Kidney (tissue), 14 donors: Measurements from ENCODE around the gene CMSS1. TPM values are rescaled to one million over a fixed set of nuclear protein-coding genes. Genes with fewer than 3 reads are reported as not detected.

Source experiments
- DNase-seq, 5 donors: peaks; one replicate each; pipeline ENCODE4 v3.0.0-alpha.2; 2013 to 2020
- FAIRE-seq: peaks from 2 replicates; lab custom pipeline; 2012; peaks lifted over from hg19 to GRCh38; lab: Jason Lieb, UNC
- H3K27ac ChIP-seq, 2 donors: one replicate each; pipeline ENCODE4 v1.7.0; 2013; ENCODE audit warnings: low read depth in 2 of 2, low read length in 2 of 2, inconsistent platforms in 1 of 2
- H3K27me3 ChIP-seq: one replicate; pipeline ENCODE4 v1.7.1; 2013; ENCODE audit warnings: low read length, inconsistent platforms; ENCODE audit not compliant: control insufficient read depth, insufficient read depth
- H3K36me3 ChIP-seq, 3 donors: one replicate each; pipeline versions ENCODE4 v1.7.0 to v1.7.1; 2013; ENCODE audit warnings: low read length in 3 of 3, control low read depth in 1 of 3, inconsistent platforms in 1 of 3; ENCODE audit not compliant: insufficient read depth in 3 of 3, control insufficient read depth in 2 of 3
- H3K4me1 ChIP-seq, 3 donors: one replicate each; pipeline versions ENCODE4 v1.7.0 to v1.7.1; 2013; ENCODE audit warnings: low read length in 3 of 3, inconsistent platforms in 1 of 3, low read depth in 1 of 3; ENCODE audit not compliant: control insufficient read depth in 2 of 3, insufficient read depth in 2 of 3
- H3K4me3 ChIP-seq, 3 donors: one replicate each; pipeline versions ENCODE4 v1.7.0 to v1.8.1; 2013; ENCODE audit warnings: low read length in 3 of 3, control low read depth in 1 of 3, inconsistent platforms in 1 of 3
- H3K9ac ChIP-seq, 3 donors: one replicate each; pipeline versions ENCODE4 v1.7.0 to v1.7.1; 2013; ENCODE audit warnings: low read length in 3 of 3, control low read depth in 1 of 3, inconsistent platforms in 1 of 3
- H3K9me3 ChIP-seq, 3 donors: one replicate each; pipeline versions ENCODE4 v1.7.0 to v1.7.1; 2013; ENCODE audit warnings: low read length in 3 of 3, control low read depth in 1 of 3, inconsistent platforms in 1 of 3; ENCODE audit not compliant: control insufficient read depth in 2 of 3, insufficient read depth in 1 of 3
- CTCF ChIP-seq: IDR thresholded peaks from 3 replicates; pipeline ENCODE4 v1.5.1; 2012; ENCODE audit warnings: mild to moderate bottlenecking, moderate library complexity, borderline replicate concordance; ENCODE audit not compliant: insufficient read depth; ENCODE audit errors: extremely low read depth
- intact Hi-C: fragments of 100-400 bp; cut with DNase I; formaldehyde crosslinking; loops from one replicate; pipeline ENCODE4 v1.11.1; 2022
- polyA plus RNA-seq: library from polyadenylated mRNA; stranded (reverse); fragments of 350-450 nt; fragmentation: Illumina TruSeq; extraction: RNeasy Lipid Tissue Mini Kit (QIAGEN cat#74804); gene quantifications from one replicate; pipeline ENCODE4 v1.2.3, GENCODE V29; 2014; ENCODE audit warnings: low read depth, low replicate concordance; ENCODE audit not compliant: insufficient read depth
- total RNA-seq: library from RNA; stranded (reverse); fragmentation: NEBNext Ultra II Directional; extraction: Animal tissue kit (Norgen Biotek cat#: 25700); gene quantifications from one replicate; pipeline ENCODE4 v1.2.1, GENCODE V29; 2021
- donor health status: control.
- donor health status: control.
- donor health status: control.
- donor health status: control.
- donor health status: control.
- donor health status: DM: yes; HTN: yes; CAD: no.
- donor health status: Normal renal cell carcinoma (clear cell type).

The CMSS1 gene
- total and polyA plus RNA-seq, 2 donors from 2014 or later: 26.4 to 27.0 TPM

GRCh38 chr3:100079328-100079727 lies 261.7 kb downstream of the CMSS1 start:
- Histone ChIP-seq H3K36me3 (no peaks in the 10 kb centered on the region), H3K4me3 (no peak overlapping the region), H3K4me1 (peaks cover 3 to 14% (median 5%) of the 10 kb centered on the region in 3 donors), H3K27ac (no peak overlapping the region), H3K27me3 (no peaks in the 10 kb centered on the region), H3K9me3 (no peaks in the 10 kb centered on the region), H3K9ac (no peak overlapping the region)
- FAIRE-seq: no peak
- DNase-seq: no peak
- TF ChIP-seq CTCF: no peak
- intact Hi-C loops: loop anchor here (10.0 kb wide), 1 partner anchor 175 kb away; no protein-coding TSS in a partner anchor

- Histone ChIP-seq H3K9ac (no peak overlapping the region), H3K9me3 (no peaks in the 10 kb centered on the region), H3K4me3 (no peak overlapping the region), H3K27me3 (no peaks in the 10 kb centered on the region), H3K36me3 (no peaks in the 10 kb centered on the region), H3K4me1 (peaks cover 3 to 14% (median 5%) of the 10 kb centered on the region in 3 donors), H3K27ac (no peak overlapping the region)
- DNase-seq: no peak
- no peak for FAIRE-seq
- intact Hi-C loops: no loop called here
- TF ChIP-seq CTCF: no peak
These were observed 262.9 kb downstream of the CMSS1 start for GRCh38 chr3:100080573-100080972.

- TF ChIP-seq CTCF: no peak
- no peak overlapping the region for H3K4me3 ChIP-seq
- FAIRE-seq: no peak
- no peak for DNase-seq
- H3K4me1 ChIP-seq: peaks cover 3 to 16% (median 5%) of the 10 kb centered on the region in 3 donors
- H3K36me3 ChIP-seq: no peaks in the 10 kb centered on the region
- H3K9ac ChIP-seq: no peak overlapping the region
- H3K27me3 ChIP-seq: no peaks in the 10 kb centered on the region
- H3K27ac ChIP-seq: no peak overlapping the region
- intact Hi-C loops: no loop called here
- no peaks in the 10 kb centered on the region for H3K9me3 ChIP-seq
These were observed 263.6 kb downstream of the CMSS1 start for GRCh38 chr3:100081311-100081710.
